T-helper 1 cell treated with Interleukin-12 subunit alpha and Interleukin-12 subunit beta and Interleukin-4 antibody, amounts not matched to agents 30 ng/mL and 1 ng/mL, for 36 hours (primary cell): ENCODE results near the gene NR1H2. TPM values are rescaled to one million over a fixed set of nuclear protein-coding genes. Genes with fewer than 3 reads are reported as not detected.
"Not testable (repeated sequence)": the region's sequence is repeated elsewhere in the genome, so short reads cannot be mapped to it uniquely, and the experiment has no call there.

ENCODE experiments used
- intact Hi-C: fragments of 100-400 bp; cut with micrococcal nuclease; formaldehyde crosslinking; loops from one replicate; pipeline ENCODE4 v1.15.1; 2024
- total RNA-seq: library from RNA; stranded (reverse); gene quantifications from 2 replicates; pipeline ENCODE4 v1.2.3, GENCODE V29; 2022

Gene NR1H2
- total RNA-seq, 1 donor from 2014 or later = 72.1 TPM

GRCh38 chr19:50341091-50341564 lies 35.1 kb upstream of the NR1H2 start:
- intact Hi-C loops = no loop called here

GRCh38 chr19:50344661-50345318 lies 31.5 kb upstream of the NR1H2 start:
- intact Hi-C loops = no loop called here

- intact Hi-C loops = not testable (repeated sequence)
Measured at GRCh38 chr19:50347089-50347581, 29.1 kb upstream of the NR1H2 start.

- intact Hi-C loops = no loop called here
Measured at GRCh38 chr19:50349277-50350057, 26.8 kb upstream of the NR1H2 start.

GRCh38 chr19:50352242-50352641 lies 24.0 kb upstream of the NR1H2 start:
- intact Hi-C loops = no loop called here

GRCh38 chr19:50353487-50353880 lies 22.8 kb upstream of the NR1H2 start:
- intact Hi-C loops = not testable (repeated sequence)

- intact Hi-C loops = loop anchor here (1.0 to 2.0 kb wide), 14 partner anchors 12 to 566 kb away; partner anchors contain the start of genes EMC10, GARIN5A, JOSD2 and KCNC3
Measured at GRCh38 chr19:50356691-50357177, 19.5 kb upstream of the NR1H2 start.

GRCh38 chr19:50357178-50358100 lies 18.8 kb upstream of the NR1H2 start:
- intact Hi-C loops = loop anchor here (1.0 to 2.0 kb wide), 14 partner anchors 11 to 565 kb away; partner anchors contain the start of genes EMC10, GARIN5A, JOSD2 and KCNC3

GRCh38 chr19:50358483-50359327 lies 17.6 kb upstream of the NR1H2 start:
- intact Hi-C loops = no loop called here

- intact Hi-C loops = no loop called here
Measured at GRCh38 chr19:50359328-50359818, 16.9 kb upstream of the NR1H2 start.

GRCh38 chr19:50361290-50362029 lies 14.8 kb upstream of the NR1H2 start:
- intact Hi-C loops = loop anchor here (1.0 kb wide), 1 partner anchor 150 kb away; the partner anchor contains the start of gene JOSD2

GRCh38 chr19:50362030-50362412 lies 14.2 kb upstream of the NR1H2 start:
- intact Hi-C loops = no loop called here

- intact Hi-C loops = no loop called here
Measured at GRCh38 chr19:50362656-50363424, 13.4 kb upstream of the NR1H2 start.

- intact Hi-C loops = no loop called here
Measured at GRCh38 chr19:50365434-50366306, 10.6 kb upstream of the NR1H2 start, which contains the start of gene NAPSA. TSS of gene NAPSA (minus strand) at chr19:50365639. CDS start at chr19:50365621, 18 bp downstream.

GRCh38 chr19:50368649-50369570 lies 7.3 kb upstream of the NR1H2 start:
- intact Hi-C loops = loop anchor here (1.0 to 2.0 kb wide), 8 partner anchors 7 to 414 kb away; partner anchors contain the start of genes EMC10, GARIN5A, NR1H2 and POLD1

GRCh38 chr19:50371914-50372475 lies 4.3 kb upstream of the NR1H2 start:
- intact Hi-C loops = no loop called here
